Right renal cortex interstitium (tissue), 3 donors: ENCODE results near the gene C4orf50. TPM values are rescaled to one million over a fixed set of nuclear protein-coding genes. Genes with fewer than 3 reads are reported as not detected.
A peak's percentile ranks its signal among the peaks of the same experiment; 100 is the strongest.

Experiments
- DNase-seq, 3 donors: peaks; one replicate each; pipeline ENCODE4 v3.0.0-alpha.2; 2013; ENCODE audit warnings: low read depth in 3 of 3, low spot score in 2 of 3
- polyA plus RNA-seq, 3 donors: library from polyadenylated mRNA; unstranded; fragments of 120-200 nt; gene quantifications; one replicate each; pipeline ENCODE4 v1.2.1, GENCODE V29; 2013; ENCODE audit not compliant: insufficient read length in 3 of 3

Gene C4orf50
- polyA plus RNA-seq, 3 donors = 0.01 TPM; not detected in 1

DNA sequence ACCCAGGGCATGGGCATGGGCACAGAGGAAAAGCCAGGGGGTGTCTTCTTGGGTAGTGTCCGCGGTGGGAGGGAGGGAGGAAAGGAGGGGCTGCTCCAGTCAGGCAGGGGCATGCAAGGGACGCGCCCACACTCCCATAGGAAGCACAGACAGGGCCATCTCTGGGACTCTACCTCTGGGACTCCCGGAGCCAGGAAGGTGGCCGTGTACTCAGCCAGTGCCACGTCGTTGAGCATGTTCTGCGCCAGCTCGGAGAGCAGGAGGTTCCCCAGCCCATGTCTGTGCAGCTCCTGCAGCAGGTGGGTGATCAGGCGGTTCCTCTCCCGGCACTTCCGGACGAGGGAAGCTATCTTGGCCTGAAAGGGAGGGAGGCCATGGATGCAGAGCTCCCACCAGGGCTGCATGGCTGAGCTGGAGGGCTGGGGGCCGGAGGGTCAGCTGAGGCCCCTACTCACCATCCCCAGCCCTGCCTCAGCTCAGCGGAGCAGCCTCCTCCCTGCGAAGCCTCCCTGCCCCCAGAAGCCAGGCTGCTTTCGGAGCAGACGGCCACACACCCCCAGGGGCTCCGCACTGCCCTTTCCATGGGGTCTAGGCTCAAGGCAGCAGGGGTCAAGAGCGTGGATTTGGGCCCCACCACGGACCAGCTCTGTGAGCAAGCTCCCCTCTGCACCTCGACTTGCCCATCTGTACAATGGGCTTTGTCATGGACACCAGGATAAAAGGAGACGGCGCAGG is 44.6 kb downstream of the C4orf50 start:
- DNase-seq = no peak

DNA sequence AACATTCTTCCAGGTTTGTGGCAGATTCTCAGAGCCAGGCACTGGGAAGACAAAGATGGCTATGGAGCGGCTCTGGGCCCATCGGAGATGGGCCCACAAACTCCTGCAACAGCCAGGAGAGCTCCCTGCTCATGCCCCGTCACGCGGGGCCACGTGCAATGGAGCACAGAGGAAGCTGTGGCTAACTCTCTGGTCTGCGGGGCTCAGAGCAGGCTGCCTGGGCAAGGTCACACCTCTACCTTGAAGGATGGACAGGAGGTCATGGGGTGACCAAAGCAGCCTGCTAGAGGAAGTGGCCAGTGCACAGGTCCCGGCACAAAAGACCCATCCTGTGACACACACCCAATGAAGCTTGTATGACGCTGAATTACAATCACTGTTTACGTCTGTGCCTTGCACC is 45.2 kb downstream of the C4orf50 start:
- DNase-seq = no peak

DNA sequence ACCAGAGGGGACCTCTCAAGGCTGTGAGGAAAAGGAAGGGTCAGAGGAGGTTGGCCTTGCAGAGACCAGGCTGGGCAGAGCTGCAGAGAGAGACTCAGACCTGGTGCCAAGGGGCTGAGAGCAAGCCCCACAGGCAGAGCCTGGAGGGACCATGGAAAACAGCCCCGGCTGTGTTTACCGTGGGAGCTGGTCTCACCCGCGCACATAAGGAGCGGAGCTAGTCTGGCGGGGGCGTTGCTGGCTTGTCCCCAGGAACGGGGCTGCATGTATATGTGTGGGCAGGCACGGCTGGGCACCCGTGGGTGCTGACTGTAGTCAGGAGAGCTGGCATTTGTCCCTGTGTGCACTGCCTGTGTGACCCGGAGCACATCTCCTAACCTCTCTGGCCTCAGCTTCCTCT is 45.7 kb downstream of the C4orf50 start:
- DNase-seq = no peak

DNA sequence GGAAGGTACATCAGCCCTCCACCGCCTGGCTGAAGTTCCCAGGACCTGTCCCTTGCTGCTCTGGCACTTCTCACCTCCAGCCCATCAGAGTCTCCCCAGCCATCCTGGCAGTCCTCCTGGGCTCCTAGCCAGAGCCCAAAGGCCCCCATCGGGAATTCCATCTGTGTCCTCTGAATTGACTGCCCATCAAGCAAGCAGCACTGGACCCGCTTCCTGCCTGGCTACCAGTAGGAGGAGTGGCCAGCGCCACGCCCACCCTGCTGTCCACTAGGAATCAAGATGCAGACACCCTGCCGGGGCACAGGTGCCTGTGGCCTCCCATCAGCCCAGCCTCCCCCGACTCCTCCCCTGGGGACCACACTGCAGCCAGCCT is 47.2 kb downstream of the C4orf50 start:
- no peak for DNase-seq

DNA sequence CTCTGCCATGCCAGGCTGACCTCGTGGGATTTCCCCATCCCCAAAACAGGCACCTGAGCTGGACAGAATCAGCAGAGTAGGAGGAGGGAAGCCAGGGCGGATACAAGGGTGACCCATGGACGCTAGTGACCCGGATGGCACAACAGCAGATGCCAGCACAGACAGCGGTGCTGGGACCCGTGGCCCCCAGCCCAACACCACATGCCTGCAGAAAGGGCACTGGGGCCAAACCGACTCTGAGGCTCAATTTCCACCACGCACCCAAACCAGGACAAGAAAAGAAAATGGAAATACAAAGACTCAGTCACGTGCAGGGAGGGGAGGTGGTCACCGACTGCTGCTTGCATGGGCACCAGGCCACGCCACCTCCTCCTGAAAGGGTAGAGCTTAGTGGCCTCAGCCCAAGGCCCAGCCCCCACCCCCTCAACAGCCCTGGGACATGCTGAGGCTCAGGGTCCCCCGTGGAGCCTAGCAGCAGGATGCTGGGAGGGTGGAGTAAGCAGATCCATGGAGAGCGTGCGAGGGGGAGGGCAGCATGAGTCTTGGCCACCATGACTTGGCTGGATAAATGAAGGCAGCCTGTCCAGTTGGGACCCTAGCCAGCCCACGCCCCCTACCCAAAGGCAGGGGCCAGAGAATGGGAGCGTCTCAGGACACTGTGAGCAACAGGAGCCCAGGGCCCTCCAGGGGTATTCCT is 47.7 kb downstream of the C4orf50 start:
- no peak for DNase-seq

DNA sequence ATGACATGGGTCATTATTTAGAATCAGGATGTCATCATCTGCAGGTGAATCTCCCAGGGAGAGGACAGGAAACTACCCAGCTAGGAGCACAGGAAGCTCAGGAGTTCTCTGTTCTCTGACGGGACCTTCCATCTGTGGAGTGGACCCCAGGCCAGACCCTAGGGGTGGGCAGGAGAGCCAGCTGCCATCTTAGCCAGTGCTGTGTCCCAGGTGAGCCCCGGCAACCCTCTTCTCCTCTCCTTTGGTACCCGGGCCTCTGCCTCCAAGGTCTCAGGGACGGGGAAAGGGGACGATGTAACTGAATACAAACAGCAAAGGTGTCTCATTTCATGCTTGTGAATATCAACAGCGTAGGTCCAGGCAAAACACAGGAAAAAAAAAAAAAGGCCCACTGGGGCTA is 48.5 kb downstream of the C4orf50 start:
- DNase-seq = no peak

DNA sequence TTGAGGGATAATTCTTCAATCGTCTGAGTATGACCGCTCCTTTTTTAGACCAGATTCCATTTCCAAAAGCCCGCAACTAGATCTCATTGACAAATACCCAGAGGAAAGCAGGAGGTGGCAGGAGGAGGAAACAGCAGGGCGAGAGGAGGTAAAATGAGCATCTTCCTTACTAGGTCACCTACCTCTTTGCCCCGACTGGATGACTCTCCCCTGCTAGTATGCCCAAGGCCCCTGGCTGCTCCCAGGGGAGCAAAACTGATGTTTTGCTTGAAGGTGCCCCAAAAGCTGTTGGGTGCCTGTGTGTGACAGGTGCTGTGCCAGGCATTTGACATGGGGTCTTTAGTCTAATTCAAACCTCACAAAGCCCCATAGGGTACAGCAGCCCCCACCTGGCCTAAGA is 48.9 kb downstream of the C4orf50 start:
- DNase-seq = no peak

DNA sequence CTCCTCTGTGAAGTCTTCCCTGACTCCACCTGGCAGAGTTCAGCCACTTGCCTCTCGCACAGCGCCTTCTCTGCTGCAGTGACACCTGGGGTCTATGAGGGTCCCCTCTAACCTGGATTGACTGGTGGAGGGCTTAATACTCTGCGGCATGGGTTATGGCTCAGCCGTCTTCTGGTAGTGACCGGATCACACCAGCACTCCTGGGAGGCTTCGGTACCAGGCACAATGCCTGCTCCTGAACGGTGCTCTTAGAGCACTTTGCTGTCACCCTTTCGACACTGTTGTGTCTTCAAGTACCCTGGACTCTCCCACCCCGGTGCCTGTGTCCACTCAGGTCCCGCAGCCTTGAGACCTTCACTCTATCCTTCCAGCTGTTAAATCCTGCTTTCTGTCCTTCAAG is 50.0 kb downstream of the C4orf50 start:
- no peak for DNase-seq

DNA sequence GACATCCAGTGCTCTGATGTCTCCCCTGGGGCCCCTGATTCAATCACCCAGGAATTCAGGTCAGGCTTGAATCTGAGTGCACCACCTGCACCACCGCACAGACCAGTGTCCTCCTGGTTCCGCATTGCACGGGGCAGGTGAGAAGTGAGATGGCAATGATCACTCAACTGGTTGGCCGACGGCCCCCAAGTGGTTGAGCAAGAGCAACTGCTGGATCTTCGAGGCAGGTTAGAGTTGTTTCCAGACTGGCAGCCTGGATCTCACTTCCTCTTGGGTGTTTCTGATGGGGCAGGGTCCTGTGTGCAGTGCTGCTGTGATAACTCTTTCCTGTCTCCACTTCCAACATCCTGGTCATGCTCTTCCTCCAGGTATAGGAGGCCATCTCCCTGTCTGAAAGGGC is 50.4 kb downstream of the C4orf50 start:
- no peak for DNase-seq

DNA sequence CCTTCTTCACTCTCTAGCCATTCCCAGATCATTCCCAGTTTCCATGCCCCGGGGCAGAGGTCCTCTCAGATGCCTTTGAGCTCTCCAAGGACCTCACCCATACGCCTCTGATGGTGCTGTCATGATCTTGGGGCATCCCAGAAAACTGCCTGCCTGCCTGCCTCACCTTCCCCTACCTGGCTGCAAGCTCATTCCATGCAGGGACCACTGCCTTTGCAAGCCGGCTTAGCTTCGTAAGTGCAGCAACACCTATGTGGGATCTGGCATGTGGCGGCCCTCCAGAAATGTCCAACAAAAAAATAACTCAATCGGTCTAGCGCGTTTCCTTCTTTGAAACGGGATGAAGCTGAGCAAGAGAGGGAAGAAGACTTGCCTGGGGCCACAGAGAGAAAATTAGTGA is 53.0 kb downstream of the C4orf50 start:
- DNase-seq = no peak

DNA sequence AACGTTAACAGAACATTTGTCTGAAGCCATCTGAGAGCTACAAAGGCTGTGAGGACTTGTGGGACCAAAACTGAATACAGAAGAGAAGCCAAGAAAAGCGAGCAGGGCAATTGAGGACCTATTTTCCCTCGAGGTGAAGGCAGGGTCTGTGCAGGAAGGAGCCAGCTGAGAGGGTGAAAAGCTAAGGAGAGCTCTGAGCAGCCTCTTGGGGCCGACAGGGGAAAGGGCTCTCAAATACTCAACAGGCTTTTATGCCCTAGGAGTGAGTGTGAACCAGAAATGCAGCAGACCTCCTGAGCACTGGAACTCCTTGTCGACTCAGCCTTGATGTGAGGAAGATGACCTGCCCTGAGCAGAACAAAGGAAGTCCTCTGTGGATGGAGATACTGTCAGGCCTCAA is 54.2 kb downstream of the C4orf50 start:
- DNase-seq = no peak

DNA sequence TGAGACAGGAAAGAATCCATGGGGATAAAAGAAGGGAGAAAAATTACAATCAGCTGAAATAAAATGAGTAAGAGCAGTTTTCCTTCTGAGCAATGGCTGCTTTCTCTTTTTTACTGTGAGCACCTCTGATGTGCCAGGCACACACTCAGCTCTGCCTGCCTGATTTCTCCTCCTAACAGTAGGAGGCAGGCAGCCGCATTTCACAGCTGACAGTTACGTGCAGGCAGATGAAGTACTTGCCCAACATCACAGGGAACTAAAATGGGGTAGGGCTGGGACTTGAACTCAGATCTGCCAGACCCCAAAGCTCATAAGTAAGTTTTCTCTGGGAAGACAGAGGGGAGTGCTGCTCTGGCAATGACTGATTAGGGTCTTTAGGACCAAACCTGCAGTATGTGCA is 54.6 kb downstream of the C4orf50 start:
- no peak for DNase-seq

DNA sequence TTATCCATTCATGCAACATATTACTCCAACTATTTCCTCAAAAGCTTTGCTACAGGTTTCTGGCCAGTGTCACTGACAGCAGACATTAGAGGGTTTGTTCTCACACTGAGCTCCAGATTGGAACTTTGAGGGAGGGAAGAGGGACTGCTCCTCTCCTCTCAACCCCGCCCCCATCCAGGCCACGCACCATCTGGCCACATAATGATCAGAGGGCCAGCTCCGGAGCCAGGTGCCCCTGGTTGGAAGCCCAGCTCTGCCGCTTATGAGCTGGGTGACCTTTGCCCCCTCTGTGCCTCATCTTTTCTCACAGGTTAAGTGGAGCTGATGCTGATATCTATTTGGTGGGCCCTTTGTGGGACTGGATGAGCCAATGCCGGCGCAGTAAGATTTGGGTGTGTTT is 55.8 kb downstream of the C4orf50 start:
- DNase-seq = no peak

DNA sequence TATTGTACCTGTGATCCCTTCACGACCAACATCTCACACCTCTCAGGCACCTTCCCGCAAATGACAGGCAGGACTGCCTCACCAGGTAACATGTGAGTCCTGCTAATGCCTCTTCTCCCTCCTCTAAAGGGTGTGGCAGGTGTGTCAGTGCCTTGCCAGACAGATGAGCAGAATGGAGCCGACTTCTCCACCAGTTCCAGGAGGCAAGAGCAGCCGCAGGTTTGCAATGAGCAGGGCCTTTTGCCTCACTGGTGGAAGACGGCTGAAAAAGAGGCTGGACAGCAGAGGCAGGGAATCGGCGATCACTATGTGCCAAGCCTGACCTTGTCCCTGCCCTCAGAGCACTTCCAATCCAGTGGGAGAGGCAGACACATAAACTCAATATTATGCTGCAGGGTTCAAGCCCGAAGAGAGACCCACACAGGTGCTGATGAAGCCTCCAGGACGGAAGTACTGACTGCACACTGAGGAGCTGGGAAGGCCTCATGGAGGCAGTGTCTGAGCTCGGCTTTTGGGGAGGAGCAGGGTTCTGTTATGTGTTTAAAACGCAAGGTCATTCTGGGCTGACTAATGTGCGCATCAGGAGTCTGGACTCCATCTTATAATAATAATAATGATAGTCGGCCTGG is 57.9 kb downstream of the C4orf50 start:
- no peak for DNase-seq

DNA sequence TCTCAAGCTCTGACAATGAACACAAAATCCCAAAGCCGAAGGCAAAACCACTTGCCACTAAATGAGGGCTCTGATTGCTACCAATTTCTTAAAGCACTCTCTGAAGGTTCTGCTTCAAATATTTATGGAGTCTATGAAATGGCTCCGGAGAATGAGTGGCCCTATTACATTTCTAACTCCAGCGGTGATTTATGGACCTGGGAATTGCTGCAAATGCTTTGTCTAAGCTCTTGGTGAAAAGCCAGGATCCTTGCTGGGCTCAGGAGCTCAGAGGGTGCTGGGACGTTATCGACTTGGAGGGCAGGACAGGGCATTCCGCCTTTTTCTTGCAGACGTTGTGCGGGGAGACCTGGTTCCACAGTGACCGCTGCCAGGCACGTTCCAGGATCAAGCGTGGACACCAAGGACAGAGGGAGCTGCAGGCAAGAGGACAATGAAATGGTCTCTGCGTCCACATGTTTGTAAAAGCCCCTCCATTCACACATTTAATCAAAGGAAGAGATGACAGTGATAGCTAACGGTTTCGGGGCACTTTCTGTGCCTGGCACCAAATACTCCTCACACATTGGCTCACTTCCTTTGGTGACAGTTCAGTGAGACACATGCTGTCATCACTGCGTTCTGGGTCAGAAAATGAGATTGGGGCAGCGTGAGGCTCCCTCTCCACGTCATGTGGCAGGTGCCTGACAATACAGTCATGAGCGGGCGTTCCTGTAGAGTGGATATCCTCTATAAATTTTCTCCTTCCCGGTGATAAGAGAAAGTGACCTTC is 58.8 kb downstream of the C4orf50 start:
- DNase-seq = no peak

DNA sequence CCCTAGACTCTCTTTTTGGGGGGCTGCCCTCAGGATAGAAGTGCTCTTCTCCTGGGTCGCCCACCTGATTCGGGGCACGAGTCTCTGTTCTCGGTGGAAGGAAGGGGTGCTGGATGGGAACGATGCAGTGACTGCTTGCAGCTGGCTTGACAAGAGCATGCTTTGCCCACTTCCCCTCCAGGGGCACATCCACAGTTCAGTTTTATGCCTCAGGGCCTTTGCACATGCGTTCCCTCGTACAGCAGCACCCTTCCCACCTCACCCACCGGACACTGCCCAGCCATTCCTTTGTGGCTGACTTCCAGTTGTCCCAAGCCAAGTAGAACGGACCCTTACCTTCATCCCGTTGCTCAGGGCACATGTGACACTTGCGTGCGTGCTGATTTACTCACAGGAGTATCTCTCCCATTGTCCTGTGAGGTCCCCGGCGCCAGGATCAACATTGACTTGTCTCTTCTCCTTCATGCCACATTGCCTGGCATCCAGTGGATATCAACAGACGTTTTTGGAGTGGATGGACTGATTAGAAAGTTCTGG is 60.0 kb downstream of the C4orf50 start:
- no peak for DNase-seq

DNA sequence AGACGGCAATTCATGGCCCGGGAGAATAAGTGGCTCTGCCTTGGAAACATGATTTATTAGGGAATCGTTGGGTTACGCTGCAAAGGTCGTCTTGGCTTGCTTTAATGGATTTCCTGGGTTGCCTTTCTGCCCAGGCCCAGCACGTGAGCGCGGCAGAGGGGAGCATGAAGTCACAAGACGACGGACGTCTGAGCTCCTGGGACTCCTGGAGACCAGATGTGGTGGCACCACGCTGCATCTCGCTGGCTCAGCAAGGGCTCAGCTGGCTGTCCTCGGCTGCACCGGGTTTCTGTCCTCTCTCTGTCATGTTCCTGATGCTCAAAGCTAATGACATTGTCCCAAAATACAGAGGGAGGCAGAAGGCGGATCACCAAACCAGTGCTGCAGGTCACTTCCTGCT is 61.2 kb downstream of the C4orf50 start:
- no peak for DNase-seq

DNA sequence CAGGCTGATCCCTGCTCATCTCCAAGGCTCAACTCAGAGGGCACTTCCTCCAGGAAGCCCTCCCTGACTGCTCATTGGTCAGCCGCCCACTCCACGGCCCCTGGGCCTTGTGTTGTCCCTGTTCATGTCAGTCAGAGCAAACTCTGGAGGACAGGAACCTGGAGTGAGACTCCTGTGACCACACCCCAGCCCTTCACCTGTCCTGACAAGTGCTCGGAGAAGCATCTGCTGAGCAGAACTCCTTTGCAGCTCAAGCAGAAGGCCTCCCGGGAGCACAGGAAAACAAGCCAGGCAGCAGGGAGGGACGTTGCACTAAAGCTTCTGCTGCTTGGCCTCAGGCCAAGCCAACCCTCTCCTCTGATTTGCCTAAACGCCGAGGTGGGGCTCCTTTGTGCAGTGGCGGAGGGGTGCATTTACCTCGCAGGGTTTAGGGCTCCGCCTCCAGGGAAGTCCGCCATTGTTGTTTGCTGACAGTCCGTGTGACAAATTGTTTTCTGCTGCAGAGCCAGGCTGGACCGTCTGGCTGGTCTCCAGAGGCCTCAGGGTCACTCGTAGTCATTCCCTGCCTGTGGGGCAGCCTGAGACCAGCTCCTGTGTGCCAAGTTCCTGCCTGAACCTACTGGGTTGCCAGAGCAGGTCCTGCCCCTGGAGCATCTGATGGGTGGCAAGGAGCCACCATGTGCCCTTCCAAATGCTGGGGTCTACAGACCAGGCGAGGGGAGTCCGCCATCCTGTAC is 61.8 kb downstream of the C4orf50 start:
- peak in 1 of 3 donors; percentile 36 for DNase-seq

DNA sequence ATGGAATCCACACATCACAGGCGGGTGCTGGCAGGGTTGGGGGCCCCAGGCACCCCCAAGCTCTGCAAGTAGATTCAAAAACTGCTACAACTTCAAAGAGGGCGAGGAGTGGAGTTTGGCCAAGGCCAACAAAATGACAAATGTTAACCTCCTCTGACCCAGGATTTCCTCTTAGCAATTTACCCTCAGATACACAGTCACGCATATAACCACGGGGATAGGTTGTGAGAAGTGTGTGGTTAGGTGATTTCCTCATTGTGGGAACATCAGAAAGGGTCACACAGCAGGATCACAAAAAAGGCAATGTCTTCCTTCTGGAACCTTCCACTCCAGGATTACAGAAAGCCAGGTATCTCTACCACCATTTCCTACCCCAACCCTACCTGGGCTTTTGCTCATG is 62.4 kb downstream of the C4orf50 start:
- no peak for DNase-seq

DNA sequence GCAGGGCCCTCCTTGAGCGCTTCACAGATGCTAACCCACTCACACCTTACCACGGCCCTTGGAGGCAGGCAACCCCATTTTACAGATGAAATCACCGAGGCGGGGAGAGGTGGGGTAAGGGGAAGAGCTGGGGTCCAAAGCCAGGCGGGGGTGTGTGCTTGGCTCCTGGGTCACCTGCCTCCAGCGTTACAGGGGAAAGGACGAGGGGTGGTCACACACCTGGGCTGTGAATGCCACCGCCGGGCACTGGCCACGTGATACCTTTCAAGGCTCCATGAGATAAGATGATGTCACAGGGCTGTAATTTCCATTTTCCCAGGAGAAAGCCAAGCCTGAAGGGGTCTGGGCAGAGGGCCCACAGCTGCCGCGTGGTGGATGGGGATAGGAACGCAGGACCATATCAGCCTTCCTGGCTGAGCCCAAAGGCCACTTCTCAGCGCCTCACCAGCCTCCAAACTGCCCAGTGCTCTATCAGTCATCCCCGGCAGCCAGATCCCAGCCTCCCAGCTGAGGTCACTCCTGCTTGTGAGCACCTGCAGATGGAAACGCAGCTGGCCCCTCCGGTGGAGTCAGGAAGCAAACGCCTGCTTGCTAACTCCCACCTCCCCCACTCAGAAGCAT is 62.9 kb downstream of the C4orf50 start:
- no peak for DNase-seq
